SU-DHL-6 (cell line): ENCODE measurements around the gene GCKR.

Source experiments
- EZH2phosphoT487 ChIP-seq: fragments of 200-600 bp; sonication (generic), shearing (Covaris generic); conservative IDR thresholded peaks from 2 replicates; pipeline ENCODE4 v1.6.1; 2018; ENCODE audit warnings: mild to moderate bottlenecking, antibody characterized with exemption, low read length, moderate library complexity, mixed read lengths
- TF ChIP-seq, protein P1 (sequence below): fragments of 200-600 bp; sonication (generic); IDR thresholded peaks from one replicate; pipeline ENCODE4 v1.5.1; 2017; ENCODE audit warnings: antibody characterized with exemption, mild to moderate bottlenecking, low read length, moderate library complexity; ENCODE audit not compliant: insufficient read depth, poor library complexity, severe bottlenecking

DNA sequence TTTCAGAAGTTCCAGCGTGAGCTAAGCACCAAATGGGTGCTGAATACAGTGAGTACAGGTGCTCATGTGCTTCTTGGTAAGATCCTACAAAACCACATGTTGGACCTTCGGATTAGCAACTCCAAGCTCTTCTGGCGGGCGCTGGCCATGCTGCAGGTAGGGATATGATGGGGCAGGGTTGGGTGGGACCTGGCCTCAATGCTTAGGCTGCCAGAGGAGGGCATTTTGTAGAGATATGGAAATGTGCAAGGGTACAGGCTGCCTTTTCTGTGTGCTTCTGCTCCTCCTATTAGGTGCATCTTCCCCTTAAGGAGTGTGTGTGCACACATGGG, 22.1 kb downstream of the GCKR start:
- TF ChIP-seq, protein P1, sequence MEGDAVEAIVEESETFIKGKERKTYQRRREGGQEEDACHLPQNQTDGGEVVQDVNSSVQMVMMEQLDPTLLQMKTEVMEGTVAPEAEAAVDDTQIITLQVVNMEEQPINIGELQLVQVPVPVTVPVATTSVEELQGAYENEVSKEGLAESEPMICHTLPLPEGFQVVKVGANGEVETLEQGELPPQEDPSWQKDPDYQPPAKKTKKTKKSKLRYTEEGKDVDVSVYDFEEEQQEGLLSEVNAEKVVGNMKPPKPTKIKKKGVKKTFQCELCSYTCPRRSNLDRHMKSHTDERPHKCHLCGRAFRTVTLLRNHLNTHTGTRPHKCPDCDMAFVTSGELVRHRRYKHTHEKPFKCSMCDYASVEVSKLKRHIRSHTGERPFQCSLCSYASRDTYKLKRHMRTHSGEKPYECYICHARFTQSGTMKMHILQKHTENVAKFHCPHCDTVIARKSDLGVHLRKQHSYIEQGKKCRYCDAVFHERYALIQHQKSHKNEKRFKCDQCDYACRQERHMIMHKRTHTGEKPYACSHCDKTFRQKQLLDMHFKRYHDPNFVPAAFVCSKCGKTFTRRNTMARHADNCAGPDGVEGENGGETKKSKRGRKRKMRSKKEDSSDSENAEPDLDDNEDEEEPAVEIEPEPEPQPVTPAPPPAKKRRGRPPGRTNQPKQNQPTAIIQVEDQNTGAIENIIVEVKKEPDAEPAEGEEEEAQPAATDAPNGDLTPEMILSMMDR = no peak
- no peak for TF ChIP-seq EZH2phosphoT487
